ENCODE measurements around the gene OR5K1. TPM values are rescaled to one million over a fixed set of nuclear protein-coding genes. Genes with fewer than 3 reads are reported as not detected.
A peak's percentile ranks its signal among the peaks of the same experiment; 100 is the strongest.

Gene OR5K1
- total RNA-seq, 8 experiments from 2014 or later = 0.10 to 0.28 TPM; not detected in 6

GRCh38 chr3:98497381-98497780 is 34.4 kb downstream of the OR5K1 start, which contains the start of gene OR5K2:
TSS of gene OR5K2 (plus strand) at chr3:98497681. CDS start at chr3:98497681, 0 bp downstream.
- 0 to 100% (median 55%) methylated on average over 1 to 2 of the region's 2 CpGs; no CpG with 5 or more reads in 2 of the 10 experiments for WGBS, 10 experiments
- Histone ChIP-seq H3K4me3 (no peak within 1 kb of the TSS), H3K4me1 (replicated peaks in 1 of 2) (no peaks in the 10 kb centered on the region), H3K27ac (no peak within 1 kb of the TSS)
- in situ Hi-C loops (cut with MboI; ENCODE audit: low pct_unique_long_range_greater_than_20kb in 2 of 9, low sequenced_read_pairs in 9 of 9, unreplicated experiment in 9 of 9) = loop anchor here in 1 of 9 experiments (25.0 kb wide), 1 partner anchor 110 kb away; the partner anchor contains the start of gene OR5K3
- ATAC-seq (replicated peaks in 6 of 8) = no peak

GRCh38 chr3:98500019-98500418 is 37.0 kb downstream of the OR5K1 start:
- ATAC-seq (replicated peaks in 6 of 8) = peak in 1 of 8 experiments; percentile 62
- in situ Hi-C loops (cut with MboI; ENCODE audit: low pct_unique_long_range_greater_than_20kb in 2 of 9, low sequenced_read_pairs in 9 of 9, unreplicated experiment in 9 of 9) = no loop called here
- WGBS, 10 experiments = 31 to 98% (median 77%) methylated on average over 2 to 4 of the region's 4 CpGs
- Histone ChIP-seq H3K27ac (no peak overlapping the region), H3K4me1 (replicated peaks in 1 of 2) (no peaks in the 10 kb centered on the region), H3K4me3 (no peak overlapping the region)

DNA sequence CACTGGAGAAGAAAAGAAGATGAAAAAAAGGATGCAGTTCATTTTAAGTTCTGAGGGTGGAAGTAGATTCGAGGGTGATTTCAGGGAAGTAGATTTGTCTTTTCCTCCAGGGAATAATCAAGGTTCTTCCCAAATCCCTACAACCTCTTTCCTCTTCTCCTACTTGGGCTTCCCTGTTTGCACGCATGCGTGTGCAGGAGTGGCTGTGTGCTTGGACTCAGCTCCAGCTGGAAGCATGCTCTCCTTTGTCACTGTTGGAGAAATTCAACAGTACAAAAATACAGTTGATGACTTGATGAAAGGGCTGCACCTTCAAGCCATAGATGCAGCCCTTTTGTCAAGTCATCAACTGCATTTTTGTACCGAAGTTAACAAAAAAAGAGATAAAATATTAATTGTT is 38.3 kb downstream of the OR5K1 start:
- 56 to 100% (median 78%) methylated on average over 1 to 4 of the region's 4 CpGs for WGBS, 10 experiments
- no peak for ATAC-seq (replicated peaks in 6 of 8)
- H3K27ac ChIP-seq = no peak overlapping the region
- no peak overlapping the region for H3K4me3 ChIP-seq
- in situ Hi-C loops (cut with MboI; ENCODE audit: low pct_unique_long_range_greater_than_20kb in 2 of 9, low sequenced_read_pairs in 9 of 9, unreplicated experiment in 9 of 9) = no loop called here
- no peaks in the 10 kb centered on the region for H3K4me1 ChIP-seq (replicated peaks in 1 of 2)

- in situ Hi-C loops (cut with MboI; ENCODE audit: low pct_unique_long_range_greater_than_20kb in 2 of 9, low sequenced_read_pairs in 9 of 9, unreplicated experiment in 9 of 9) = no loop called here
- ATAC-seq (replicated peaks in 6 of 8) = peak in 3 of 8 experiments; percentile 24 to 51 (median 36)
- Histone ChIP-seq H3K4me3 (no peak overlapping the region), H3K27ac (no peak overlapping the region), H3K4me1 (replicated peaks in 1 of 2) (no peaks in the 10 kb centered on the region)
- WGBS, 10 experiments = 49 to 100% (median 91%) methylated on average over 3 to 5 of the region's 5 CpGs
Observed at GRCh38 chr3:98501863-98502576, 39.0 kb downstream of the OR5K1 start.

DNA sequence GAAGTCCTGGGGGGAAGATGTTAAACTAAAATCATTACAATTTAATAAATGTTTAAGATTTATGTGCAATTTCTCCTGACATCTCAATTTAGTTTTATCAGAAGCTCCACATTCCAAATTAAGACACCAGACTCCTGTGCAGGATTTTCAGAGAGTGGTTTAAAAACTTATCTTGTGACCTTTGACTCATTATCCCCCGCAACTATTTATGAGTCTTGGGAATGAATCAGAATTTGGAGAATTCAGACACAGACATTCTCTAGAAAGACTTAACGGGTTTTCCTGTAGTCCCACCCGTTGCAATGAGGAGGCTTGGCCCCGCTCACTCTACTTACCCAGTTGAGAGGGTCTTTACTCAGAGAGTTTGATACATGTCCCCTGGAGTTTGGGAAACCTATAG is 41.5 kb downstream of the OR5K1 start:
- in situ Hi-C loops (cut with MboI; ENCODE audit: low pct_unique_long_range_greater_than_20kb in 2 of 9, low sequenced_read_pairs in 9 of 9, unreplicated experiment in 9 of 9) = no loop called here
- H3K27ac ChIP-seq = no peak overlapping the region
- ATAC-seq (replicated peaks in 6 of 8) = no peak
- no peak overlapping the region for H3K4me3 ChIP-seq
- WGBS, 10 experiments = 37 to 100% (median 80%) methylated on average over 1 to 4 of the region's 4 CpGs; no CpG with 5 or more reads in 1 of the 10 experiments
- H3K4me1 ChIP-seq (replicated peaks in 1 of 2) = no peaks in the 10 kb centered on the region

DNA sequence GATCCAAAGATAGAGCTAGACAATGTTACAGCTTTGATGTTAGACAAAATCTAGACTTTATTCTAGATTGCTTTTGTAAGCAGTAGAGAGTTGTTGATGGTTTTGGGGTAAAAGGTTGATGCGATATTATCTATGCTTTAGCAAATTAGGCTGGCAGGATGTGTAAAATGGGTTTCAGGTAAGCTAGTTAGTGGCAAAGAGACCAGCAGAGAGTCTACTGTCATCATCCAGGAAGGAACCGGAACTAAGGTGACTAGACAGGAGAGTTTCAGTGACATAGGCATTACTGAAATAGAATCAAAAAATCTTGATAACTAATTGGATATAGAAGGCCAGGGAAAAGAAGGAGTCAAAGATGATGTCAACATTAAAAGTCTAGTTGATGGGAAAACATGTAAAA is 45.6 kb downstream of the OR5K1 start:
- H3K4me1 ChIP-seq (replicated peaks in 1 of 2) = no peaks in the 10 kb centered on the region
- 88 to 100% (median 100%) methylated on average over 1 to 2 of the region's 2 CpGs for WGBS, 10 experiments
- H3K27ac ChIP-seq = no peak overlapping the region
- ATAC-seq (replicated peaks in 6 of 8) = no peak
- no peak overlapping the region for H3K4me3 ChIP-seq
- in situ Hi-C loops (cut with MboI; ENCODE audit: low pct_unique_long_range_greater_than_20kb in 2 of 9, low sequenced_read_pairs in 9 of 9, unreplicated experiment in 9 of 9) = no loop called here

GRCh38 chr3:98512576-98512975 is 49.6 kb downstream of the OR5K1 start:
- Histone ChIP-seq H3K27ac (no peak overlapping the region), H3K4me1 (replicated peaks in 1 of 2) (no peaks in the 10 kb centered on the region), H3K4me3 (no peak overlapping the region)
- in situ Hi-C loops (cut with MboI; ENCODE audit: low pct_unique_long_range_greater_than_20kb in 2 of 9, low sequenced_read_pairs in 9 of 9, unreplicated experiment in 9 of 9) = no loop called here
- 57 to 100% (median 87%) methylated on average over 1 to 4 of the region's 4 CpGs for WGBS, 10 experiments
- peak in 1 of 8 experiments; percentile 4 for ATAC-seq (replicated peaks in 6 of 8)

DNA sequence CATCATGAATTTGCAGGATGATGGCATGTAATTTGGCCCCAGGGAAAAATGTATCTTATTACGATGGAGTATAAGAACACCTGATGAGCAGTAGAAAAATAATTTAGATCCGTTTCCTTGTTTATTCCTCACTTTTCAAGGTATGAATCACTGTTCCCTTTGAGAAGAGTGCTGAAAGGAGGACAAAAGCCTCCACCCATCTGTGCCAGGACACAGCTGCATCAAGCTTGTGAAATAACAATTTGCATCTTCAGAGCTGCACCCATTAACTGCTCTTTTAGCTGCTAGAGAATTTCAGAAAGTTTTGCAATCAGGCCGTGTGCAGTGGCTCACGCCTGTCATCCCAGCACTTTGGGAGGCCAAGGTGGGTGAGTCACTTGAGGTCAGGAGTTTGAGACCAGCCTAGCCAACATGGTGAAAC is 50.1 kb downstream of the OR5K1 start:
- in situ Hi-C loops (cut with MboI; ENCODE audit: low pct_unique_long_range_greater_than_20kb in 2 of 9, low sequenced_read_pairs in 9 of 9, unreplicated experiment in 9 of 9) = no loop called here
- no peak overlapping the region for H3K27ac ChIP-seq
- no peaks in the 10 kb centered on the region for H3K4me1 ChIP-seq (replicated peaks in 1 of 2)
- H3K4me3 ChIP-seq = no peak overlapping the region
- ATAC-seq (replicated peaks in 6 of 8) = peak in 7 of 8 experiments; percentile 27 to 98 (median 80)
- 0 to 92% (median 63%) methylated on average over 1 to 3 of the region's 4 CpGs; no CpG with 5 or more reads in 1 of the 10 experiments for WGBS, 10 experiments

GRCh38 chr3:98513736-98514135 is 50.7 kb downstream of the OR5K1 start:
- Histone ChIP-seq H3K27ac (no peak overlapping the region), H3K4me3 (no peak overlapping the region), H3K4me1 (replicated peaks in 1 of 2) (no peaks in the 10 kb centered on the region)
- ATAC-seq (replicated peaks in 6 of 8) = no peak
- in situ Hi-C loops (cut with MboI; ENCODE audit: low pct_unique_long_range_greater_than_20kb in 2 of 9, low sequenced_read_pairs in 9 of 9, unreplicated experiment in 9 of 9) = no loop called here
- 80 to 100% (median 95%) methylated on average over 1 to 3 of the region's 3 CpGs for WGBS, 10 experiments

DNA sequence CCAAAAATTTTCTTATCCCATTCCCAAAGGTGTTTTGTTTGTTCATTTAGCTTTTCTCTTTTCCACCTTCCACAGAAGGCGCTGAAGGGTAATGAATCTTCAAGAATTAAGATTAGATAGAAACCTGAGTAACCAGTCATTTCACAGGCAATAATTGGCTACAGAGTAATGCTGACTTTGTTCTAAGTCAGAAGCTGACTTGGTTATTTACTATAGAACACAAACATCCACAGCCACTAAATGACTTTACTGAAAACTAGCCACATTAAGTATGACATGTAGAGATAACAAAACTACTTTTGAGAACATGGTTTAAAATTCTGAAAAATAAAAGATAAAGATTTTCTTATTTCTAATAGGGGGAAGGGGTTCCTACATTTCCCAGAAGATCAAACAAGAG is 51.9 kb downstream of the OR5K1 start:
- Histone ChIP-seq H3K4me1 (replicated peaks in 1 of 2) (no peaks in the 10 kb centered on the region), H3K27ac (no peak overlapping the region), H3K4me3 (no peak overlapping the region)
- in situ Hi-C loops (cut with MboI; ENCODE audit: low pct_unique_long_range_greater_than_20kb in 2 of 9, low sequenced_read_pairs in 9 of 9, unreplicated experiment in 9 of 9) = no loop called here
- 100% methylated on average over 1 of the region's 1 CpG; no CpG with 5 or more reads in 1 of the 10 experiments for WGBS, 10 experiments
- ATAC-seq (replicated peaks in 6 of 8) = no peak

- Histone ChIP-seq H3K4me1 (replicated peaks in 1 of 2) (peaks cover 0 to 10% of the 10 kb centered on the region in 2 donors), H3K27ac (no peak overlapping the region), H3K4me3 (no peak overlapping the region)
- 100% methylated on average over 1 to 2 of the region's 2 CpGs; no CpG with 5 or more reads in 5 of the 10 experiments for WGBS, 10 experiments
- ATAC-seq (replicated peaks in 6 of 8) = no peak
- in situ Hi-C loops (cut with MboI; ENCODE audit: low pct_unique_long_range_greater_than_20kb in 2 of 9, low sequenced_read_pairs in 9 of 9, unreplicated experiment in 9 of 9) = no loop called here
Observed at GRCh38 chr3:98518816-98519215, 55.8 kb downstream of the OR5K1 start.

DNA sequence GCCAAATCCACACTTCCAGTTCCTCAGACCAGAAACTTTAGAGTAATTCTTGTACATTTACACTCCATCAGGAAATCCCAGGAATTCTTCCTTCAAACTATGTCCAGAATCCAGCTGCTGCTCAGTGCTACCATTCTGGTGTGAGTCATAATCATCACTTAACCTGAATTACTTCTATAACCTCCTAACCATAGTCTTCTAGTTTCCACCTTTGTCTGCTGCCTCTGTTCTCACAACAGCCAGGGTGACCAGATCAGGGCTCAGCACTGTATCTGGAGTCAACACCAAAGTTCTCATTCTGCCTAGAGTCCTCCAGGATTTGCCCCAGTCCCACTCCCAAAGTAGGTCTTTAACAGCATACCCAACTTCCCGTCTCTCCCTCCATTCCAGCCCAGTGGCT is 56.4 kb downstream of the OR5K1 start:
- Histone ChIP-seq H3K27ac (no peak overlapping the region), H3K4me1 (replicated peaks in 1 of 2) (peaks cover 0 to 10% of the 10 kb centered on the region in 2 donors), H3K4me3 (no peak overlapping the region)
- in situ Hi-C loops (cut with MboI; ENCODE audit: low pct_unique_long_range_greater_than_20kb in 2 of 9, low sequenced_read_pairs in 9 of 9, unreplicated experiment in 9 of 9) = no loop called here
- no peak for ATAC-seq (replicated peaks in 6 of 8)
- 38 to 100% (median 100%) methylated on average over 1 of the region's 1 CpG; no CpG with 5 or more reads in 5 of the 10 experiments for WGBS, 10 experiments

DNA sequence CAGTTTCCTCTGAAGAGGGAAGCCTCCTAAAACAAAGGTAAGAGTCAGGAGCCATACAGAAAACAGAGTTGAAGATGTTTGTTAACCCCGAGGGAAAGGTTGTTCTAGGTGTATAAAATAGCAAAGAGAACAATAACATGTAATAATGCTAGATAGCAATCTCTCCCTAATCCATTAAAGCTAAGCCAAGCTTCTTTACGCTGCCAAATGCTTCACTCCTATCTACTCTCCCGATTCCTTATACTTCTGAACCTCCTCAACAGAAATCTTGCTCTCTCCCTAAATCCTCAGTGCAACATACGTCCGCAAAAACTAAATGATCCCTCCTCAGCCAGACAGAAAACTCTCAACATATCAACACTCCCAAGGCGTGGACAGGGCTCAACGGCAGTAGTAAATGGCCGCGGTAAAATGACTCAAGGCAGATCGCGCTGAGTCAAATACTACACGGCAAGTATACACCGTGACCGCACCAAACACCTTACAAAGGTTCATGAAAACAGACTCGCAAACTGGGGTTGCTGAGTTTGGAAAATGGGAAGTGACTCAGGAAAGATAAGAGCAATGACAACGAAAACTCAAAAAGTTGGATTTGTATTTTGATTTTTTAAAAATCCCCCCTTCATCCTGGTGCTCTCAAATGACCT is 59.0 kb downstream of the OR5K1 start:
- Histone ChIP-seq H3K27ac (peak overlapping the region; percentile 82 to 87), H3K4me1 (replicated peaks in 1 of 2) (peaks cover 0 to 10% of the 10 kb centered on the region in 2 donors), H3K4me3 (peak overlapping the region; percentile 63 to 92 (median 86))
- ATAC-seq (replicated peaks in 6 of 8) = peak; percentile 23 to 58 (median 34)
- in situ Hi-C loops (cut with MboI; ENCODE audit: low pct_unique_long_range_greater_than_20kb in 2 of 9, low sequenced_read_pairs in 9 of 9, unreplicated experiment in 9 of 9) = no loop called here
- 0 to 19% (median 1%) methylated on average over 1 to 16 of the region's 16 CpGs; no CpG with 5 or more reads in 1 of the 10 experiments for WGBS, 10 experiments

Data from motor neuron (in vitro differentiated cells).